SK-N-SH treated with all-trans-retinoic acid at 6 μM for 48 hours (cell line): Measurements from ENCODE around the gene TMUB1.

Source experiments
- ATAC-seq: fragments of 200-7000 bp; cut with Tn5 transposase; 3 replicates; pipeline ENCODE4 v1.9.1; 2020; ENCODE audit warnings: mild to moderate bottlenecking, moderate library complexity
- ARNTL ChIP-seq: fragments of 450-650 bp; formaldehyde crosslinking; IDR thresholded peaks from 2 replicates; pipeline ENCODE4 v1.5.0; 2020; ENCODE audit warnings: low read depth, mild to moderate bottlenecking, moderate library complexity, borderline replicate concordance
- BACH2 ChIP-seq: fragments of 250-450 bp; sonication (Bioruptor Pico); IDR thresholded peaks from 2 replicates; pipeline ENCODE4 v1.9.0; 2021; ENCODE audit warnings: mild to moderate bottlenecking, borderline replicate concordance
- CREB5 ChIP-seq: fragments of 250-450 bp; sonication (Bioruptor Pico); IDR thresholded peaks from 2 replicates; pipeline ENCODE4 v1.5.1; 2020; ENCODE audit warnings: low read depth, mild to moderate bottlenecking, moderate library complexity
- CSDC2 ChIP-seq: fragments of 250-450 bp; sonication (Bioruptor Pico); IDR thresholded peaks from 2 replicates; pipeline ENCODE4 v1.5.0; 2020; ENCODE audit warnings: mild to moderate bottlenecking, moderate library complexity
- CSRNP3 ChIP-seq: fragments of 250-450 bp; sonication (Bioruptor Pico); IDR thresholded peaks from 2 replicates; pipeline ENCODE4 v1.5.1; 2021; ENCODE audit warnings: mild to moderate bottlenecking, moderate library complexity
- ISL1 ChIP-seq: fragments of 250-450 bp; sonication (Bioruptor Pico); IDR thresholded peaks from 2 replicates; pipeline ENCODE4 v2.1.2; 2022; ENCODE audit warnings: mild to moderate bottlenecking, moderate library complexity
- OSR1 ChIP-seq: fragments of 250-450 bp; sonication (Bioruptor Pico); IDR thresholded peaks from 2 replicates; pipeline ENCODE4 v1.8.0; 2022; ENCODE audit warnings: moderate library complexity, mild to moderate bottlenecking, inconsistent platforms
- PPARA ChIP-seq: fragments of 250-450 bp; sonication (Bioruptor Pico); IDR thresholded peaks from 2 replicates; pipeline ENCODE4 v1.5.0; 2020; ENCODE audit warnings: mild to moderate bottlenecking, borderline replicate concordance
- RARB ChIP-seq: fragments of 250-450 bp; sonication (Bioruptor Pico); IDR thresholded peaks from 2 replicates; pipeline ENCODE4 v1.8.0; 2021; ENCODE audit warnings: mild to moderate bottlenecking, moderate library complexity
- SNAI2 ChIP-seq: fragments of 250-450 bp; sonication (Bioruptor Pico); IDR thresholded peaks from 2 replicates; pipeline ENCODE4 v1.5.0; 2020; ENCODE audit warnings: mild to moderate bottlenecking, moderate library complexity
- TCF4 ChIP-seq: fragments of 250-450 bp; sonication (Bioruptor Pico); IDR thresholded peaks from 2 replicates; pipeline ENCODE4 v1.8.0; 2021; ENCODE audit warnings: mild to moderate bottlenecking, moderate library complexity, borderline replicate concordance
- ZC3H10 ChIP-seq: fragments of 250-450 bp; sonication (Bioruptor Pico); IDR thresholded peaks from 2 replicates; pipeline ENCODE4 v1.5.1; 2021; ENCODE audit warnings: mild to moderate bottlenecking, moderate library complexity
- ZFP3 ChIP-seq: fragments of 250-450 bp; sonication (Bioruptor Pico); IDR thresholded peaks from 2 replicates; pipeline ENCODE4 v1.5.0; 2020; ENCODE audit warnings: mild to moderate bottlenecking, moderate library complexity
- ZFP30 ChIP-seq: fragments of 450-650 bp; formaldehyde crosslinking; IDR thresholded peaks from 2 replicates; pipeline ENCODE4 v1.5.0; 2022; ENCODE audit warnings: mild to moderate bottlenecking, moderate library complexity
- ZNF70 ChIP-seq: fragments of 450-650 bp; formaldehyde crosslinking; IDR thresholded peaks from 2 replicates; pipeline ENCODE4 v1.5.0; 2020; ENCODE audit warnings: mild to moderate bottlenecking, moderate library complexity
- ZNF8 ChIP-seq: fragments of 450-650 bp; formaldehyde crosslinking; IDR thresholded peaks from 2 replicates; pipeline ENCODE4 v1.5.0; 2020; ENCODE audit warnings: mild to moderate bottlenecking, moderate library complexity
- TF ChIP-seq, protein P1 (sequence below): fragments of 250-450 bp; sonication (Bioruptor Pico); IDR thresholded peaks from 2 replicates; pipeline ENCODE4 v1.8.0; 2020; ENCODE audit warnings: mild to moderate bottlenecking, moderate library complexity, borderline replicate concordance
- TF ChIP-seq, protein P2 (sequence below): fragments of 250-450 bp; sonication (Bioruptor Pico); IDR thresholded peaks from 2 replicates; pipeline ENCODE4 v1.5.0; 2020; ENCODE audit warnings: mild to moderate bottlenecking, moderate library complexity
- TF ChIP-seq, protein P3 (sequence below): fragments of 250-450 bp; sonication (Bioruptor Pico); IDR thresholded peaks from 2 replicates; pipeline ENCODE4 v1.8.0; 2021; ENCODE audit warnings: low read depth, mild to moderate bottlenecking, moderate library complexity, borderline replicate concordance

The TMUB1 gene

DNA sequence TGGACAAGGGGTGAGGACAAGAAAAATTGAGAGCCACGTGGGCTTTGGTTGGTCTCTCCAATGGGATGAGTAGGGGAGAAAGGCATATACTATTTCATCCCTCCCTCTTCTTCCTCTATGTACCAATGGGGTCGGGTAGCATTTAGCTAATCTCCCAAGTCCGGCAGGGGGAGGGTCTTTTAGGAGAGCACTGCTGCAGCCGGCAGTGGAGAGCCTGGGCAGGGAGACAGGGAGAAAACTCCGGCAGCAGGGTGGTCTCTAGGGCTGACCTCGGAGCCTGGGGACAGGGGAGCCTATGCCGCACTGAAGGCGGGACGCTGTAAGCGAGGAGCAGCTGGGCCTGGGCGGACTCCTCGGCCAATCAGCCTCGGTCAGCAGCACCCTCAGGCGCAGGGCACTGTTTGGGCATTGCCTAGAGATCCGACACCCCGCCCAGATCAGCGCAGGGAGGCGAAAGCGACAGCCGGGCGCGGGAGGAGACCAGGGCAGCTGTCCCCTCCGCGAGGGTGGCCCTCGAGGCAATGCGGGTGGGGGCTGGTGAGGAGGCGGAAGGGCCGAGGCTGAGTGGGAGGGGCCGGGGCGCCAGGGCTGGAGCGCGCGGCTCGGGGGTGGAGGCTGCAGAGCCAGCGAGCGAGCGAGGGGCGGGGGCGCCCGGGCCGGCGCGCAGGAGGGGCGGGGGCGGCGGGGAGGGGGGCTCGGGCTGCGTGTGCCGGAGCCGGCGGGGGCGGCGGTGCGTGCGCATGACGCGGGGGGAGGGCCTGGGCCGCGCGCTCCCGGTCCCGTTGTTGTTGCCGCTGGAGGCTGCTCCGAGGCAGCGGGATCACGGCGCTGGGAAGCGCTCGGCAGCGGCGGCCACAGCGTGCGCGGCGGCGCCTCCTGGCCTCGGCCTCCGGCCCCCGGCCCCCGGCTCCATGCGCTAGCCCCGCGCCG lies 2.7 kb upstream of the TMUB1 start, which contains the start of gene AGAP3:
AGAP3 (plus strand) TSS at position 785 of the 930 bp plus-strand sequence. CDS start 267 bp downstream, outside the sequence.
- ATAC-seq, result peak; percentile 71
- TF ChIP-seq, protein P1, sequence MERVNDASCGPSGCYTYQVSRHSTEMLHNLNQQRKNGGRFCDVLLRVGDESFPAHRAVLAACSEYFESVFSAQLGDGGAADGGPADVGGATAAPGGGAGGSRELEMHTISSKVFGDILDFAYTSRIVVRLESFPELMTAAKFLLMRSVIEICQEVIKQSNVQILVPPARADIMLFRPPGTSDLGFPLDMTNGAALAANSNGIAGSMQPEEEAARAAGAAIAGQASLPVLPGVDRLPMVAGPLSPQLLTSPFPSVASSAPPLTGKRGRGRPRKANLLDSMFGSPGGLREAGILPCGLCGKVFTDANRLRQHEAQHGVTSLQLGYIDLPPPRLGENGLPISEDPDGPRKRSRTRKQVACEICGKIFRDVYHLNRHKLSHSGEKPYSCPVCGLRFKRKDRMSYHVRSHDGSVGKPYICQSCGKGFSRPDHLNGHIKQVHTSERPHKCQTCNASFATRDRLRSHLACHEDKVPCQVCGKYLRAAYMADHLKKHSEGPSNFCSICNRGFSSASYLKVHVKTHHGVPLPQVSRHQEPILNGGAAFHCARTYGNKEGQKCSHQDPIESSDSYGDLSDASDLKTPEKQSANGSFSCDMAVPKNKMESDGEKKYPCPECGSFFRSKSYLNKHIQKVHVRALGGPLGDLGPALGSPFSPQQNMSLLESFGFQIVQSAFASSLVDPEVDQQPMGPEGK (CRISPR knock-in tag), result no peak
- TF ChIP-seq, protein P2, sequence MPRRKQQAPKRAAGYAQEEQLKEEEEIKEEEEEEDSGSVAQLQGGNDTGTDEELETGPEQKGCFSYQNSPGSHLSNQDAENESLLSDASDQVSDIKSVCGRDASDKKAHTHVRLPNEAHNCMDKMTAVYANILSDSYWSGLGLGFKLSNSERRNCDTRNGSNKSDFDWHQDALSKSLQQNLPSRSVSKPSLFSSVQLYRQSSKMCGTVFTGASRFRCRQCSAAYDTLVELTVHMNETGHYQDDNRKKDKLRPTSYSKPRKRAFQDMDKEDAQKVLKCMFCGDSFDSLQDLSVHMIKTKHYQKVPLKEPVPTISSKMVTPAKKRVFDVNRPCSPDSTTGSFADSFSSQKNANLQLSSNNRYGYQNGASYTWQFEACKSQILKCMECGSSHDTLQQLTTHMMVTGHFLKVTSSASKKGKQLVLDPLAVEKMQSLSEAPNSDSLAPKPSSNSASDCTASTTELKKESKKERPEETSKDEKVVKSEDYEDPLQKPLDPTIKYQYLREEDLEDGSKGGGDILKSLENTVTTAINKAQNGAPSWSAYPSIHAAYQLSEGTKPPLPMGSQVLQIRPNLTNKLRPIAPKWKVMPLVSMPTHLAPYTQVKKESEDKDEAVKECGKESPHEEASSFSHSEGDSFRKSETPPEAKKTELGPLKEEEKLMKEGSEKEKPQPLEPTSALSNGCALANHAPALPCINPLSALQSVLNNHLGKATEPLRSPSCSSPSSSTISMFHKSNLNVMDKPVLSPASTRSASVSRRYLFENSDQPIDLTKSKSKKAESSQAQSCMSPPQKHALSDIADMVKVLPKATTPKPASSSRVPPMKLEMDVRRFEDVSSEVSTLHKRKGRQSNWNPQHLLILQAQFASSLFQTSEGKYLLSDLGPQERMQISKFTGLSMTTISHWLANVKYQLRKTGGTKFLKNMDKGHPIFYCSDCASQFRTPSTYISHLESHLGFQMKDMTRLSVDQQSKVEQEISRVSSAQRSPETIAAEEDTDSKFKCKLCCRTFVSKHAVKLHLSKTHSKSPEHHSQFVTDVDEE, result 0 out of 2 replicates have a peak, but pooled peaks have one; percentile 16
- TF ChIP-seq OSR1 (CRISPR knock-in tag), result no peak
- TF ChIP-seq RARB (CRISPR knock-in tag), result no peak
- TF ChIP-seq ZFP30 (CRISPR knock-in tag), result no peak
- no peak for TF ChIP-seq ZFP3

GRCh38 chr7:151085329-151085690 lies 2.0 kb upstream of the TMUB1 start:
- TF ChIP-seq, protein P3, sequence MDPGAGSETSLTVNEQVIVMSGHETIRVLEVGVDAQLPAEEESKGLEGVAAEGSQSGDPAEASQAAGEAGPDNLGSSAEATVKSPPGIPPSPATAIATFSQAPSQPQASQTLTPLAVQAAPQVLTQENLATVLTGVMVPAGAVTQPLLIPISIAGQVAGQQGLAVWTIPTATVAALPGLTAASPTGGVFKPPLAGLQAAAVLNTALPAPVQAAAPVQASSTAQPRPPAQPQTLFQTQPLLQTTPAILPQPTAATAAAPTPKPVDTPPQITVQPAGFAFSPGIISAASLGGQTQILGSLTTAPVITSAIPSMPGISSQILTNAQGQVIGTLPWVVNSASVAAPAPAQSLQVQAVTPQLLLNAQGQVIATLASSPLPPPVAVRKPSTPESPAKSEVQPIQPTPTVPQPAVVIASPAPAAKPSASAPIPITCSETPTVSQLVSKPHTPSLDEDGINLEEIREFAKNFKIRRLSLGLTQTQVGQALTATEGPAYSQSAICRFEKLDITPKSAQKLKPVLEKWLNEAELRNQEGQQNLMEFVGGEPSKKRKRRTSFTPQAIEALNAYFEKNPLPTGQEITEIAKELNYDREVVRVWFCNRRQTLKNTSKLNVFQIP, result no peak
- no peak for TF ChIP-seq RARB (CRISPR knock-in tag)
- no peak for TF ChIP-seq OSR1 (CRISPR knock-in tag)
- TF ChIP-seq ZFP3, result no peak
- TF ChIP-seq CSRNP3 (CRISPR knock-in tag), result no peak
- TF ChIP-seq, protein P2, result no peak
- no peak for TF ChIP-seq ISL1 (CRISPR knock-in tag)
- TF ChIP-seq PPARA (CRISPR knock-in tag), result no peak
- no peak for TF ChIP-seq ZC3H10 (CRISPR knock-in tag)
- no peak for TF ChIP-seq BACH2 (CRISPR knock-in tag)
- no peak for TF ChIP-seq TCF4
- ATAC-seq, result no peak

- no peak for ATAC-seq
- TF ChIP-seq ZNF70 (CRISPR knock-in tag) (no peak), CSDC2 (CRISPR knock-in tag) (no peak), CSRNP3 (CRISPR knock-in tag) (no peak), CREB5 (CRISPR knock-in tag) (no peak), ZFP30 (CRISPR knock-in tag) (no peak), ARNTL (no peak), BACH2 (CRISPR knock-in tag) (no peak), ZFP3 (no peak), PPARA (CRISPR knock-in tag) (no peak), TCF4 (no peak), SNAI2 (CRISPR knock-in tag) (no peak), ZNF8 (CRISPR knock-in tag) (no peak)
- TF ChIP-seq, protein P1 (CRISPR knock-in tag), result no peak
These were observed 499 bp upstream of the TMUB1 start for GRCh38 chr7:151083824-151084160.
